ENCODE measurements around the gene PRKACA.
"Not testable (repeated sequence)": the region's sequence is repeated elsewhere in the genome, so short reads cannot be mapped to it uniquely, and the experiment has no call there.

PRKACA gene

DNA sequence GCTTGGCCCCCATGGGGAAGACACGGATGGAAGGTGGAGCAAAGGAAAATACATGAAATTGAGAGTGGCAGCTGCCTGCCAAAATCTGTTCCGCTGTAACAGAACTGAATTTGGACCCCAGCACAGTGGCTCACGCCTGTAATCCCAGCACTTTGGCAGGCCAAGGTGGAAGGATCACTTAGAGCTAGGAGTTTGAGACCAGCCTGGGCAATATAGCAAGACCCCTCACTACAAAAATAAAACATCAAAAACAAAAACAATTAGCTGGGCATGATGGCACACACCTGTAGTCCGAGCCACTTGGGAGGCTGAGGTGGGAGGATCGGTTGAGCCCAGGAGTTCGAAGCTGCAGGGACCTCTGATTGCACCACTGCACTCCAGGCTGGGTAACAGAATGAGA lies 65.1 kb downstream of the PRKACA start:
- H3K4me1 ChIP-seq (ENCODE audit: insufficient read depth, low read length) = no peaks in the 10 kb centered on the region
- H3K4me3 ChIP-seq (ENCODE audit: low read length) = no peak overlapping the region
- no peak overlapping the region for H3K27ac ChIP-seq (ENCODE audit: low read depth, low read length)
- 0 out of 2 replicates have a peak, but pooled peaks cover 3% of the 10 kb centered on the region for H3K9me3 ChIP-seq (ENCODE audit: insufficient read depth, low read depth, low read length)
- 91% methylated on average over 6 of the region's 6 CpGs for WGBS
- H3K27me3 ChIP-seq (ENCODE audit: insufficient read depth, low read length) = peaks cover 3% of the 10 kb centered on the region
- no peak overlapping the region for H3K9ac ChIP-seq (ENCODE audit: low read depth, low read length)
- no peaks in the 10 kb centered on the region for H3K36me3 ChIP-seq (ENCODE audit: insufficient read depth, low read length)

- H3K27ac ChIP-seq (ENCODE audit: low read depth, low read length) = no peak overlapping the region
- 90% methylated on average over 9 of the region's 9 CpGs for WGBS
- H3K4me3 ChIP-seq (ENCODE audit: low read length) = no peak overlapping the region
- no peaks in the 10 kb centered on the region for H3K4me1 ChIP-seq (ENCODE audit: insufficient read depth, low read length)
- H3K9ac ChIP-seq (ENCODE audit: low read depth, low read length) = no peak overlapping the region
- peaks cover 3% of the 10 kb centered on the region for H3K27me3 ChIP-seq (ENCODE audit: insufficient read depth, low read length)
- H3K36me3 ChIP-seq (ENCODE audit: insufficient read depth, low read length) = no peaks in the 10 kb centered on the region
- 0 out of 2 replicates have a peak, but pooled peaks cover 3% of the 10 kb centered on the region for H3K9me3 ChIP-seq (ENCODE audit: insufficient read depth, low read depth, low read length)
Measured at GRCh38 chr19:14051980-14052379, 65.6 kb downstream of the PRKACA start.

- WGBS = 96% methylated on average over 11 of the region's 11 CpGs
- not testable (repeated sequence) for H3K36me3 ChIP-seq (ENCODE audit: insufficient read depth, low read length); H3K4me1 ChIP-seq (ENCODE audit: insufficient read depth, low read length); H3K9me3 ChIP-seq (ENCODE audit: insufficient read depth, low read depth, low read length); H3K4me3 ChIP-seq (ENCODE audit: low read length); H3K27me3 ChIP-seq (ENCODE audit: insufficient read depth, low read length); H3K9ac ChIP-seq (ENCODE audit: low read depth, low read length); H3K27ac ChIP-seq (ENCODE audit: low read depth, low read length)
Measured at GRCh38 chr19:14050961-14051360, 66.6 kb downstream of the PRKACA start.

- Histone ChIP-seq H3K27ac (ENCODE audit: low read depth, low read length) (no peak overlapping the region), H3K9ac (ENCODE audit: low read depth, low read length) (no peak overlapping the region), H3K36me3 (ENCODE audit: insufficient read depth, low read length) (0 out of 2 replicates have a peak, but pooled peaks cover 2% of the 10 kb centered on the region), H3K27me3 (ENCODE audit: insufficient read depth, low read length) (no peaks in the 10 kb centered on the region), H3K4me3 (ENCODE audit: low read length) (no peak overlapping the region), H3K4me1 (ENCODE audit: insufficient read depth, low read length) (no peaks in the 10 kb centered on the region), H3K9me3 (ENCODE audit: insufficient read depth, low read depth, low read length) (0 out of 2 replicates have a peak, but pooled peaks cover 3% of the 10 kb centered on the region)
- 95% methylated on average over 4 of the region's 4 CpGs for WGBS
Measured at GRCh38 chr19:14050512-14050911, 67.0 kb downstream of the PRKACA start.

GRCh38 chr19:14048443-14049153 lies 69.0 kb downstream of the PRKACA start:
- H3K27me3 ChIP-seq (ENCODE audit: insufficient read depth, low read length) = no peaks in the 10 kb centered on the region
- 71% methylated on average over 8 of the region's 8 CpGs for WGBS
- H3K4me3 ChIP-seq (ENCODE audit: low read length) = no peak overlapping the region
- H3K4me1 ChIP-seq (ENCODE audit: insufficient read depth, low read length) = no peaks in the 10 kb centered on the region
- H3K9ac ChIP-seq (ENCODE audit: low read depth, low read length) = no peak overlapping the region
- H3K27ac ChIP-seq (ENCODE audit: low read depth, low read length) = no peak overlapping the region
- H3K9me3 ChIP-seq (ENCODE audit: insufficient read depth, low read depth, low read length) = 0 out of 2 replicates have a peak, but pooled peaks cover 3% of the 10 kb centered on the region
- 0 out of 2 replicates have a peak, but pooled peaks cover 2% of the 10 kb centered on the region for H3K36me3 ChIP-seq (ENCODE audit: insufficient read depth, low read length)

GRCh38 chr19:14047866-14048265 lies 69.7 kb downstream of the PRKACA start:
- not testable (repeated sequence) for H3K9ac ChIP-seq (ENCODE audit: low read depth, low read length); H3K4me1 ChIP-seq (ENCODE audit: insufficient read depth, low read length); H3K36me3 ChIP-seq (ENCODE audit: insufficient read depth, low read length); H3K27me3 ChIP-seq (ENCODE audit: insufficient read depth, low read length); H3K9me3 ChIP-seq (ENCODE audit: insufficient read depth, low read depth, low read length); H3K4me3 ChIP-seq (ENCODE audit: low read length); H3K27ac ChIP-seq (ENCODE audit: low read depth, low read length)
- 93% methylated on average over 9 of the region's 10 CpGs for WGBS

DNA sequence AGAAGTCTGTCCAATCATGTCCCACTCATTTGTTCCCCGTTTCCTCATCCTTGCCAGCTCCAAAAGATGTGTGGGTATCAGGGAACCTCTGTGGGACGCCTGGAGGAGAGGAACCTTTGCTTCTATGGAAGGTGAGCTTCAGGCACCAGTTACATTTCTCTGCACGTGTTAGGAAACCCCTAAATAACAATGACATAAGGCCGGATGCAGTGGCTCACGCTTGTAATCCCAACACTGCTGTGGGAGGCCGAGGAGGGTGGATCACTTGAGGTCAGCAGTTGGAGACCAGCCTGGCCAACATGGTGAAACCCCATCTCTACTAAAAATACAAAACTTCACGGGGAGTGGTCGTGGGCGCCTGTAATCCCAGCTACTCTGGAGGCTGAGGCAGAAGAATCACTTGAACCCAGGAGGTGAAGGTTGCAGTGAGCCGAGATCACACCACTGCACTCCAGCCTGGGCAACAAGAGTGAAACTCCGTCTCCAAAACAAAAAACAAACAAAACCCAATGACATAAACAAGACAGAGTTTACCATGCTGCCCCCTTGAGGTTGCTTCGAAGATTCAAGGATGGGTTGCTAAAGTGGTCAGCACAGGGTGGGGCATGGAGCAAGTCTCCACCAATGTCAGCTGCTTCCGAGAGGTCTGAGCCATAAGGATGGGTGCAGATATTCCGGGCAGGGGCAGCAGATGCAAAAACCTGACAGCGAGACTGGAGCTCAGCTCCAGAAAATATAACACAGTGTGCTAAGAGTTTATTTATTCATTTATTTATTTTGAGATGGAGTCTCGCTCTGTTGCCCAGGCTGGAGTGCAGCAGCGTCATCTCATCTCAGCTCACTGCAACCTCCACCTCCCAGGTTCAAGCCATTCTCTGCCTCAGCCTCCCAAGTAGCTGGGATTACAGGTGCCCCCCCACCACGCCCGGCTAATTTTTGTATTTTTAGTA lies 74.6 kb downstream of the PRKACA start:
- H3K4me3 ChIP-seq (ENCODE audit: low read length); H3K36me3 ChIP-seq (ENCODE audit: insufficient read depth, low read length); H3K4me1 ChIP-seq (ENCODE audit: insufficient read depth, low read length); H3K27me3 ChIP-seq (ENCODE audit: insufficient read depth, low read length); H3K9ac ChIP-seq (ENCODE audit: low read depth, low read length); H3K9me3 ChIP-seq (ENCODE audit: insufficient read depth, low read depth, low read length); H3K27ac ChIP-seq (ENCODE audit: low read depth, low read length): not testable (repeated sequence)
- 77% methylated on average over 19 of the region's 19 CpGs for WGBS

Measured in HUES64 (cell line).